ENCODE measurements around the gene MAP3K13.

The MAP3K13 gene

GRCh38 chr3:185362850-185363661 is at the start of gene MAP3K13:
MAP3K13 (plus strand) TSS chr3:185363136; CDS start chr3:185428582, 65,446 bp downstream.
- no peak for DNase-seq

- no peak for DNase-seq
Observed at GRCh38 chr3:185313693-185314246, 49.2 kb upstream of the MAP3K13 start.

- no peak for DNase-seq
Observed at GRCh38 chr3:185316740-185317412, 46.1 kb upstream of the MAP3K13 start.

- no peak for DNase-seq
Observed at GRCh38 chr3:185317674-185318073, 45.3 kb upstream of the MAP3K13 start.

GRCh38 chr3:185318141-185318540 is 44.8 kb upstream of the MAP3K13 start:
- DNase-seq: no peak

GRCh38 chr3:185319801-185320200 is 43.1 kb upstream of the MAP3K13 start:
- no peak for DNase-seq

- DNase-seq: no peak
Observed at GRCh38 chr3:185320949-185321348, 42.0 kb upstream of the MAP3K13 start.

GRCh38 chr3:185322101-185322719 is 40.7 kb upstream of the MAP3K13 start:
- no peak for DNase-seq

GRCh38 chr3:185325946-185326791 is 36.8 kb upstream of the MAP3K13 start:
- no peak for DNase-seq

- DNase-seq: no peak
Observed at GRCh38 chr3:185327062-185327461, 35.9 kb upstream of the MAP3K13 start.

GRCh38 chr3:185328324-185329004 is 34.5 kb upstream of the MAP3K13 start:
- no peak for DNase-seq

GRCh38 chr3:185330238-185330637 is 32.7 kb upstream of the MAP3K13 start:
- no peak for DNase-seq

GRCh38 chr3:185330644-185331043 is 32.3 kb upstream of the MAP3K13 start:
- DNase-seq: no peak

- DNase-seq: no peak
Observed at GRCh38 chr3:185332026-185332735, 30.8 kb upstream of the MAP3K13 start.

GRCh38 chr3:185335799-185336198 is 27.1 kb upstream of the MAP3K13 start:
- no peak for DNase-seq

- no peak for DNase-seq
Observed at GRCh38 chr3:185337231-185337816, 25.6 kb upstream of the MAP3K13 start.

GRCh38 chr3:185339945-185340344 is 23.0 kb upstream of the MAP3K13 start:
- DNase-seq: no peak

GRCh38 chr3:185340751-185341150 is 22.2 kb upstream of the MAP3K13 start:
- no peak for DNase-seq

- DNase-seq: no peak
Observed at GRCh38 chr3:185341616-185342458, 21.1 kb upstream of the MAP3K13 start.

Data from activated T-cell treated with anti-CD3 and anti-CD28 coated beads, Interleukin-2, amount 50 U/mL, for 1 hour (primary cell).